HepG2 (cell line): Measurements from ENCODE around the gene PLD3. TPM values are rescaled to one million over a fixed set of nuclear protein-coding genes. Genes with fewer than 3 reads are reported as not detected.

Experiments
- ATF7-NPFF ChIP-seq: sonication (generic); formaldehyde crosslinking; IDR thresholded peaks from 2 replicates; pipeline ENCODE4 v1.8.1; 2023; ENCODE audit warnings: mild to moderate bottlenecking, low read depth, missing genetic modification reagents, moderate library complexity
- BORCS8-MEF2B ChIP-seq: sonication (generic); formaldehyde crosslinking; IDR thresholded peaks from 2 replicates; pipeline ENCODE4 v1.8.0; 2022; ENCODE audit warnings: mild to moderate bottlenecking, missing genetic modification reagents
- CBX5 ChIP-seq: sonication (generic); formaldehyde crosslinking; IDR thresholded peaks from 2 replicates; pipeline ENCODE4 v1.4.0; 2020; ENCODE audit warnings: missing genetic modification reagents, borderline replicate concordance
- ELF3 ChIP-seq: IDR thresholded peaks from 2 replicates; pipeline ENCODE4 v1.6.1; 2016; ENCODE audit warnings: missing genetic modification reagents, missing compliant biosample characterization
- FOXK2 ChIP-seq: fragments of 450-650 bp; IDR thresholded peaks from 2 replicates; pipeline ENCODE4 v1.6.1; 2016
- HOXA3 ChIP-seq: sonication (generic); formaldehyde crosslinking; IDR thresholded peaks from 2 replicates; pipeline ENCODE4 v1.5.0; 2020; ENCODE audit warnings: missing genetic modification reagents
- HOXA5 ChIP-seq: sonication (generic); formaldehyde crosslinking; IDR thresholded peaks from 2 replicates; pipeline ENCODE4 v1.4.0; 2020; ENCODE audit warnings: missing genetic modification reagents
- KDM5B ChIP-seq: sonication (generic); formaldehyde crosslinking; IDR thresholded peaks from 2 replicates; pipeline ENCODE4 v1.4.0; 2020; ENCODE audit warnings: missing genetic modification reagents, mild to moderate bottlenecking, borderline replicate concordance
- KLF6 ChIP-seq: IDR thresholded peaks from 2 replicates; pipeline ENCODE4 v1.8.0; 2016; ENCODE audit warnings: missing biosample characterization, missing genetic modification reagents
- NFE2L2 ChIP-seq: fragments of 150-350 bp; IDR thresholded peaks from 2 replicates; pipeline ENCODE4 v1.6.1; 2014; ENCODE audit warnings: low read length
- NONO ChIP-seq, 2 experiments: fragments of 450-650 bp in 1 of 2; sonication (generic) in 1 of 2; formaldehyde crosslinking in 1 of 2; IDR thresholded peaks in 1 of 2; conservative IDR thresholded peaks in 1 of 2; 2 replicates each; pipeline versions ENCODE4 v1.6.1 to v1.8.0; 2017 to 2022; ENCODE audit warnings: mild to moderate bottlenecking in 1 of 2, missing genetic modification reagents in 1 of 2, moderate library complexity in 1 of 2
- SP140L ChIP-seq: sonication (generic); formaldehyde crosslinking; IDR thresholded peaks from 2 replicates; pipeline ENCODE4 v1.4.0; 2020; ENCODE audit warnings: missing genetic modification reagents, borderline replicate concordance
- TAF1 ChIP-seq: sonication (generic); formaldehyde crosslinking; IDR thresholded peaks from 2 replicates; pipeline ENCODE4 v1.4.0; 2020; ENCODE audit warnings: missing genetic modification reagents
- TCF7 ChIP-seq: sonication (generic); IDR thresholded peaks from 2 replicates; pipeline ENCODE4 v1.6.1; 2016; ENCODE audit warnings: antibody characterized with exemption, low read depth
- YEATS4 ChIP-seq: sonication (generic); formaldehyde crosslinking; IDR thresholded peaks from 2 replicates; pipeline ENCODE4 v1.4.0; 2020; ENCODE audit warnings: missing genetic modification reagents, borderline replicate concordance
- ZBTB20 ChIP-seq: sonication (generic); formaldehyde crosslinking; IDR thresholded peaks from 2 replicates; pipeline ENCODE4 v1.8.1; 2023; ENCODE audit warnings: missing genetic modification reagents, low read depth, mild to moderate bottlenecking, borderline replicate concordance
- ZKSCAN1 ChIP-seq: fragments of 150-350 bp; IDR thresholded peaks from 2 replicates; pipeline ENCODE4 v1.6.1; 2014; ENCODE audit warnings: low read length
- ZNF44 ChIP-seq: sonication (generic); formaldehyde crosslinking; IDR thresholded peaks from 2 replicates; pipeline ENCODE4 v1.5.1; 2020; ENCODE audit warnings: mild to moderate bottlenecking, missing genetic modification reagents
- ZNF619 ChIP-seq: sonication (generic); formaldehyde crosslinking; IDR thresholded peaks from 2 replicates; pipeline ENCODE4 v1.4.0; 2020; ENCODE audit warnings: mild to moderate bottlenecking, missing genetic modification reagents
- ZNF629 ChIP-seq: sonication (generic); formaldehyde crosslinking; conservative IDR thresholded peaks from 2 replicates; pipeline ENCODE4 v1.5.0; 2020; ENCODE audit warnings: missing genetic modification reagents
- ZNF720 ChIP-seq: sonication (generic); formaldehyde crosslinking; IDR thresholded peaks from 2 replicates; pipeline ENCODE4 v1.4.0; 2020; ENCODE audit warnings: missing genetic modification reagents
- polyA plus RNA-seq, 8 experiments: library from polyadenylated mRNA; depleted of rRNA in 3 of 8; stranded (reverse) in 7 of 8; unstranded in 1 of 8; fragments of >200 nt; fragmentation: Illumina TruSeq in 4 of 8; extraction: Trizol in 4 of 8; gene quantifications; 2 replicates each; pipeline versions ENCODE4 v1.2.1 to v1.2.3, GENCODE V29; 2011 to 2016; ENCODE audit warnings: low read depth in 4 of 8, missing spikeins in 1 of 8, mixed read lengths in 1 of 8; ENCODE audit not compliant: insufficient read depth in 1 of 8
- total RNA-seq, 5 experiments: library from RNA; depleted of rRNA; stranded (reverse); fragments of >200 nt; fragmentation: Illumina TruSeq; extraction: Trizol; gene quantifications; 2 replicates each; pipeline ENCODE4 v1.2.3, GENCODE V29; 2016; ENCODE audit warnings: low read depth in 1 of 5
- TF ChIP-seq, protein P1 (sequence below): sonication (generic); formaldehyde crosslinking; IDR thresholded peaks from 2 replicates; pipeline ENCODE4 v1.4.0; 2020; ENCODE audit warnings: missing genetic modification reagents
- TF ChIP-seq, protein P2 (sequence below): sonication (generic); formaldehyde crosslinking; IDR thresholded peaks from 2 replicates; pipeline ENCODE4 v1.8.1; 2023; ENCODE audit warnings: mild to moderate bottlenecking, inconsistent platforms, moderate library complexity, missing genetic modification reagents, borderline replicate concordance
- TF ChIP-seq, protein P3 (sequence below): sonication (generic); formaldehyde crosslinking; conservative IDR thresholded peaks from 2 replicates; pipeline ENCODE4 v1.8.1; 2023; ENCODE audit warnings: missing genetic modification reagents
- TF ChIP-seq, protein P4 (sequence below): sonication (generic); formaldehyde crosslinking; IDR thresholded peaks from 2 replicates; pipeline ENCODE4 v1.4.0; 2020; ENCODE audit warnings: missing genetic modification reagents

The PLD3 gene
- total and polyA plus RNA-seq, 2 of the 13 experiments (the other 11 are each of a cell fraction or from before 2014, with no cell fraction given), result 45.7 to 164 TPM

DNA sequence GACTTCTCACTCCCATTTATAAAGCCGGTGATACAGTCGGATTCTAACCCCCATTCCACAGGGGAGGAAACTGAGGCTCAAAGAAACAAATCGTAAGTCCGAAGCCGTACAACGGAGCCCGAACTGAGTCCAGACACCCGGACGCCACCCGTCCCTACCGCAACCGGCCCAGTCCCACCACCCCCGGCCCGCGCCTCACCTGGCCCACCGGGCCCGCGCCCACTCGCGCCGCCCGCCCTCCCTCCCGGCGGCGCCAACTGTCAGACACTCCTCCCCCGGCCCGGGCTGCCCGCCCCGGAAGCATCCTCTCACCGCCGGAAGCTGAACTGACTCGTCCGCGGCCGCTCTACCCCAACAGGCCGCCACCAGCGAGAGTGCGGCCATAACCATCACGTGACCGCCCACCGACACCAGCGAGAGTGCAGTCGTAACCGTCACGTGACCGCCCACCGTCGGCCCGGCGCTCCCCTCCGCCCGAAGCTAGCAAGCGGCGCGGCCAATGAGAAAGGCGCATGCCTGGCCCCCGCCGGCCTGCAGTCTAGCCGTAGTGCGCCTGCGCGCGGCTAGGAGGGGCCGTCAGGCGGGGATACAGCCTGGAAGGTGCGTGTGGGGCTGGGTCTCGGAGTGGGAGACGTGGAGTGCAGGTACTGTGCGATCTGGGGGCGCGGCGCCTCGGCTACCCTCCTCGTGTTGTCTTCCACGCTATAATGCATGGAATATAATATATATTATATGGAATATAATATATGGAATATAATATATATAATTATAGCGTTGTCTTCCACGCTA is at the start of gene PLD3, which contains the start of gene C19orf47 (continued):
- TF ChIP-seq, protein P1, sequence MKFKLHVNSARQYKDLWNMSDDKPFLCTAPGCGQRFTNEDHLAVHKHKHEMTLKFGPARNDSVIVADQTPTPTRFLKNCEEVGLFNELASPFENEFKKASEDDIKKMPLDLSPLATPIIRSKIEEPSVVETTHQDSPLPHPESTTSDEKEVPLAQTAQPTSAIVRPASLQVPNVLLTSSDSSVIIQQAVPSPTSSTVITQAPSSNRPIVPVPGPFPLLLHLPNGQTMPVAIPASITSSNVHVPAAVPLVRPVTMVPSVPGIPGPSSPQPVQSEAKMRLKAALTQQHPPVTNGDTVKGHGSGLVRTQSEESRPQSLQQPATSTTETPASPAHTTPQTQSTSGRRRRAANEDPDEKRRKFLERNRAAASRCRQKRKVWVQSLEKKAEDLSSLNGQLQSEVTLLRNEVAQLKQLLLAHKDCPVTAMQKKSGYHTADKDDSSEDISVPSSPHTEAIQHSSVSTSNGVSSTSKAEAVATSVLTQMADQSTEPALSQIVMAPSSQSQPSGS (CRISPR knock-in tag), result peak; percentile 55; the same call in 1 of the 2 replicates
- TF ChIP-seq ZNF44 (CRISPR knock-in tag) (0 out of 2 replicates have a peak, but pooled peaks have one; percentile 17), ELF3 (CRISPR knock-in tag) (peak; percentile 49; the same call in 1 of the 2 replicates), TCF7 (no peak), ZNF619 (CRISPR knock-in tag) (0 out of 2 replicates have a peak, but pooled peaks have one; percentile 64), KDM5B (CRISPR knock-in tag) (peak; percentile 60; the same call in 1 of the 2 replicates), CBX5 (CRISPR knock-in tag) (peak; percentile 88; the same call in 1 of the 2 replicates), TAF1 (CRISPR knock-in tag) (peak; percentile 76), FOXK2 (peak; percentile 39; the same call in 1 of the 2 replicates), NFE2L2 (no peak), YEATS4 (CRISPR knock-in tag) (peak; percentile 79), ZKSCAN1 (no peak), HOXA5 (CRISPR knock-in tag) (peak; percentile 61; the same call in 1 of the 2 replicates), SP140L (no peak), KLF6 (CRISPR knock-in tag) (peak; percentile 36; the same call in 1 of the 2 replicates), ZNF629 (peak; percentile 90), ZNF720 (no peak), NONO (IDR thresholded peaks at IDR 0.05) (no peak), NONO (CRISPR knock-in tag; conservative IDR thresholded peaks at IDR 0.05) (peak; percentile 90), ATF7-NPFF (CRISPR knock-in tag) (peak; percentile 61; the same call in 1 of the 2 replicates), BORCS8-MEF2B (CRISPR knock-in tag) (peak; percentile 75), HOXA3 (CRISPR knock-in tag) (peak; percentile 95), ZBTB20 (CRISPR knock-in tag) (no peak)
- TF ChIP-seq, protein P2, sequence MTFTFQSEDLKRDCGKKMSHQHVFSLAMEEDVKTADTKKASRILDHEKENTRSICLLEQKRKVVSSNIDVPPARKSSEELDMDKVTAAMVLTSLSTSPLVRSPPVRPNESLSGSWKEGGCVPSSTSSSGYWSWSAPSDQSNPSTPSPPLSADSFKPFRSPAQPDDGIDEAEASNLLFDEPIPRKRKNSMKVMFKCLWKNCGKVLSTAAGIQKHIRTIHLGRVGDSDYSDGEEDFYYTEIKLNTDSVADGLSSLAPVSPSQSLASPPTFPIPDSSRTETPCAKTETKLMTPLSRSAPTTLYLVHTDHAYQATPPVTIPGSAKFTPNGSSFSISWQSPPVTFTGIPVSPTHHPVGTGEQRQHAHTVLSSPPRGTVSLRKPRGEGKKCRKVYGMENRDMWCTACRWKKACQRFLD (CRISPR knock-in tag), result 0 out of 2 replicates have a peak, but pooled peaks have one; percentile 33
- TF ChIP-seq, protein P3, sequence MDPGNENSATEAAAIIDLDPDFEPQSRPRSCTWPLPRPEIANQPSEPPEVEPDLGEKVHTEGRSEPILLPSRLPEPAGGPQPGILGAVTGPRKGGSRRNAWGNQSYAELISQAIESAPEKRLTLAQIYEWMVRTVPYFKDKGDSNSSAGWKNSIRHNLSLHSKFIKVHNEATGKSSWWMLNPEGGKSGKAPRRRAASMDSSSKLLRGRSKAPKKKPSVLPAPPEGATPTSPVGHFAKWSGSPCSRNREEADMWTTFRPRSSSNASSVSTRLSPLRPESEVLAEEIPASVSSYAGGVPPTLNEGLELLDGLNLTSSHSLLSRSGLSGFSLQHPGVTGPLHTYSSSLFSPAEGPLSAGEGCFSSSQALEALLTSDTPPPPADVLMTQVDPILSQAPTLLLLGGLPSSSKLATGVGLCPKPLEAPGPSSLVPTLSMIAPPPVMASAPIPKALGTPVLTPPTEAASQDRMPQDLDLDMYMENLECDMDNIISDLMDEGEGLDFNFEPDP (CRISPR knock-in tag), result no peak
- TF ChIP-seq, protein P4, sequence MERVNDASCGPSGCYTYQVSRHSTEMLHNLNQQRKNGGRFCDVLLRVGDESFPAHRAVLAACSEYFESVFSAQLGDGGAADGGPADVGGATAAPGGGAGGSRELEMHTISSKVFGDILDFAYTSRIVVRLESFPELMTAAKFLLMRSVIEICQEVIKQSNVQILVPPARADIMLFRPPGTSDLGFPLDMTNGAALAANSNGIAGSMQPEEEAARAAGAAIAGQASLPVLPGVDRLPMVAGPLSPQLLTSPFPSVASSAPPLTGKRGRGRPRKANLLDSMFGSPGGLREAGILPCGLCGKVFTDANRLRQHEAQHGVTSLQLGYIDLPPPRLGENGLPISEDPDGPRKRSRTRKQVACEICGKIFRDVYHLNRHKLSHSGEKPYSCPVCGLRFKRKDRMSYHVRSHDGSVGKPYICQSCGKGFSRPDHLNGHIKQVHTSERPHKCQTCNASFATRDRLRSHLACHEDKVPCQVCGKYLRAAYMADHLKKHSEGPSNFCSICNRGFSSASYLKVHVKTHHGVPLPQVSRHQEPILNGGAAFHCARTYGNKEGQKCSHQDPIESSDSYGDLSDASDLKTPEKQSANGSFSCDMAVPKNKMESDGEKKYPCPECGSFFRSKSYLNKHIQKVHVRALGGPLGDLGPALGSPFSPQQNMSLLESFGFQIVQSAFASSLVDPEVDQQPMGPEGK, result peak; percentile 89
